WTC11 (cell line): ENCODE measurements around the gene VWF.

Experiments used
- ELF4 ChIP-seq: sonication (generic); formaldehyde crosslinking; IDR thresholded peaks from 2 replicates; pipeline ENCODE4 v1.8.1; 2022; ENCODE audit warnings: low read depth, mild to moderate bottlenecking, moderate library complexity, missing genetic modification reagents
- ESRRA ChIP-seq: sonication (generic); formaldehyde crosslinking; IDR thresholded peaks from 2 replicates; pipeline ENCODE4 v1.8.1; 2022; ENCODE audit warnings: mild to moderate bottlenecking, missing genetic modification reagents, borderline replicate concordance

- TF ChIP-seq ELF4 (no peak), ESRRA (CRISPR knock-in tag) (no peak)
Measured at GRCh38 chr12:6029401-6029800, 95.1 kb downstream of the VWF start.
